Endothelial cell of umbilical vein (primary cell): ENCODE results near the gene OTUD5. TPM values are rescaled to one million over a fixed set of nuclear protein-coding genes. Genes with fewer than 3 reads are reported as not detected.

Source experiments
- BruUV-seq: library from RNA; stranded (reverse); fragments of 400-500 nt; replicated peaks from 2 replicates; lab custom pipeline; 2021; lab: Mats Ljungman, UMichigan
- CTCF ChIA-PET: fragments of 300-600, 350-600 bp; sonication (Branson Sonifier 250); formaldehyde crosslinking; loops from one replicate; lab custom pipeline; 2021; ENCODE audit warnings: antibody characterized with exemption, inconsistent platforms; lab: Charles Lee
- POLR2A ChIA-PET: fragments of 300-600, 350-600 bp; sonication (Branson Sonifier 250); formaldehyde crosslinking; loops from one replicate; lab custom pipeline; 2021; ENCODE audit warnings: antibody characterized with exemption, inconsistent platforms; lab: Charles Lee
- DNase-seq: peaks from one replicate; pipeline ENCODE4 v3.0.0-alpha.2; 2011; ENCODE audit warnings: low read depth, low spot score
- FAIRE-seq: peaks from 2 replicates; lab custom pipeline; 2011; peaks lifted over from hg19 to GRCh38; lab: Jason Lieb, UNC
- H2AFZ ChIP-seq: 2 replicates; pipeline ENCODE4 v1.6.0; 2012; ENCODE audit warnings: low read depth, low read length, control low read depth, inconsistent platforms
- H3K27ac ChIP-seq: 2 replicates; pipeline ENCODE4 v1.5.1; 2011; ENCODE audit warnings: low read depth, mild to moderate bottlenecking, control low read depth, low read length, moderate library complexity; ENCODE audit not compliant: insufficient read depth
- H3K27me3 ChIP-seq, 2 experiments: 2 replicates each; pipeline versions ENCODE4 v1.6.0 to v1.6.1; 2011; ENCODE audit warnings: low read length in 2 of 2, mixed read lengths in 1 of 2; ENCODE audit not compliant: control insufficient read depth in 2 of 2, insufficient read depth in 2 of 2
- H3K36me3 ChIP-seq, 2 experiments: 2 replicates in 1 of 2; 3 replicates in 1 of 2; pipeline ENCODE4 v1.5.1; 2011; ENCODE audit warnings: low read length in 2 of 2, mild to moderate bottlenecking in 1 of 2, moderate library complexity in 1 of 2; ENCODE audit not compliant: control insufficient read depth in 2 of 2, insufficient read depth in 2 of 2; ENCODE audit errors: extremely low read depth in 1 of 2
- H3K4me1 ChIP-seq: 3 replicates; pipeline ENCODE4 v1.5.1; 2011; ENCODE audit warnings: mild to moderate bottlenecking, low read length; ENCODE audit not compliant: control insufficient read depth, insufficient read depth; ENCODE audit errors: extremely low read depth
- H3K4me2 ChIP-seq: 2 replicates; pipeline ENCODE4 v1.6.1; 2011; ENCODE audit warnings: low read length, control low read depth, mixed read lengths; ENCODE audit not compliant: insufficient read depth
- H3K4me3 ChIP-seq, 3 experiments: fragments of 200-600 bp in 1 of 3; sonication (generic), shearing (Covaris generic) in 1 of 3; replicated peaks in 1 of 3; 2 replicates each; pipeline ENCODE4 v1.5.1; 2011 to 2016; ENCODE audit warnings: control low read depth in 3 of 3, low read length in 3 of 3, mild to moderate bottlenecking in 2 of 3, inconsistent platforms in 1 of 3, low read depth in 1 of 3, moderate library complexity in 1 of 3; ENCODE audit not compliant: insufficient read depth in 1 of 3
- H3K79me2 ChIP-seq: 2 replicates; pipeline ENCODE4 v1.6.0; 2012; ENCODE audit warnings: low read length, inconsistent platforms; ENCODE audit not compliant: control insufficient read depth, insufficient read depth
- H3K9ac ChIP-seq: replicated peaks from 2 replicates; pipeline ENCODE3; 2011; ENCODE audit warnings: low read length, control low read depth; ENCODE audit not compliant: insufficient read depth; ENCODE audit errors: extremely low read depth
- H3K9me1 ChIP-seq: replicated peaks from 3 replicates; pipeline ENCODE4 v1.6.0; 2011; ENCODE audit warnings: mild to moderate bottlenecking, low read length; ENCODE audit not compliant: control insufficient read depth, insufficient read depth; ENCODE audit errors: extremely low read depth
- H3K9me3 ChIP-seq: replicated peaks from 2 replicates; pipeline ENCODE4 v1.5.1; 2012; ENCODE audit warnings: low read length, inconsistent platforms; ENCODE audit not compliant: control insufficient read depth, insufficient read depth
- H4K20me1 ChIP-seq: replicated peaks from 2 replicates; pipeline ENCODE3; 2011; ENCODE audit warnings: mild to moderate bottlenecking, low read length; ENCODE audit not compliant: control insufficient read depth, insufficient read depth; ENCODE audit errors: extremely low read depth
- GATA2 ChIP-seq: IDR thresholded peaks from 2 replicates; pipeline ENCODE4 v1.7.0; 2011; ENCODE audit warnings: low read depth, mild to moderate bottlenecking, moderate library complexity, mixed read lengths, low read length; ENCODE audit not compliant: insufficient read length, insufficient read depth
- JUN ChIP-seq: IDR thresholded peaks from 2 replicates; pipeline ENCODE4 v1.6.1; 2011; ENCODE audit warnings: borderline replicate concordance, low read depth; ENCODE audit not compliant: insufficient read length, insufficient read depth
- MYC ChIP-seq: IDR thresholded peaks from one replicate; pipeline ENCODE4 v1.6.1; 2011; ENCODE audit warnings: mild to moderate bottlenecking, low read depth, low read length
- POLR2A ChIP-seq: IDR thresholded peaks from 2 replicates; pipeline ENCODE4 v1.6.1; 2012; ENCODE audit warnings: low read depth, mild to moderate bottlenecking, control low read depth, low read length
- POLR2AphosphoS5 ChIP-seq: IDR thresholded peaks from 2 replicates; pipeline ENCODE4 v1.6.1; 2012; ENCODE audit warnings: low read depth, mild to moderate bottlenecking, control low read depth, low read length, moderate library complexity; ENCODE audit not compliant: insufficient read depth
- dilution Hi-C: fragments of 300-500 bp; cut with MboI; formaldehyde crosslinking; loops from one replicate; pipeline ENCODE4 v1.15.0; 2019; ENCODE audit warnings: low sequenced_read_pairs; ENCODE audit not compliant: extremely low pct_ligation_motif_present
- intact Hi-C: fragments of 100-400 bp; cut with micrococcal nuclease; formaldehyde crosslinking; loops from one replicate; pipeline ENCODE4 v1.10.0; 2022
- polyA plus RNA-seq, 4 experiments: library from polyadenylated mRNA; depleted of rRNA in 3 of 4; stranded (reverse) in 3 of 4; unstranded in 1 of 4; fragments of >200 nt; gene quantifications; 2 replicates each; pipeline versions ENCODE4 v1.2.1 to v1.2.3, GENCODE V29; 2011 to 2012; ENCODE audit warnings: missing spikeins in 1 of 4
- total RNA-seq: library from RNA; stranded (reverse); gene quantifications from 2 replicates; pipeline ENCODE4 v1.2.3, GENCODE V29; 2021
- TF ChIP-seq, protein P1 (sequence below), 2 donors: IDR thresholded peaks; 1 replicate in 1 of 2; 2 replicates in 1 of 2; pipeline ENCODE4 v1.5.1; 2011; ENCODE audit warnings: low read length in 2 of 2, mild to moderate bottlenecking in 2 of 2, moderate library complexity in 2 of 2, control low read depth in 1 of 2, inconsistent platforms in 1 of 2, low read depth in 1 of 2; ENCODE audit not compliant: insufficient read depth in 1 of 2; ENCODE audit errors: extremely low read depth in 1 of 2
- TF ChIP-seq, protein P2 (sequence below): IDR thresholded peaks from 2 replicates; pipeline ENCODE4 v1.6.1; 2011; ENCODE audit not compliant: insufficient read depth, insufficient read length

OTUD5 gene
- total and polyA plus RNA-seq, 2 donors (not counting 3 experiments of a cell fraction or from before 2014, with no cell fraction given) = 44.3 to 44.6 TPM

DNA sequence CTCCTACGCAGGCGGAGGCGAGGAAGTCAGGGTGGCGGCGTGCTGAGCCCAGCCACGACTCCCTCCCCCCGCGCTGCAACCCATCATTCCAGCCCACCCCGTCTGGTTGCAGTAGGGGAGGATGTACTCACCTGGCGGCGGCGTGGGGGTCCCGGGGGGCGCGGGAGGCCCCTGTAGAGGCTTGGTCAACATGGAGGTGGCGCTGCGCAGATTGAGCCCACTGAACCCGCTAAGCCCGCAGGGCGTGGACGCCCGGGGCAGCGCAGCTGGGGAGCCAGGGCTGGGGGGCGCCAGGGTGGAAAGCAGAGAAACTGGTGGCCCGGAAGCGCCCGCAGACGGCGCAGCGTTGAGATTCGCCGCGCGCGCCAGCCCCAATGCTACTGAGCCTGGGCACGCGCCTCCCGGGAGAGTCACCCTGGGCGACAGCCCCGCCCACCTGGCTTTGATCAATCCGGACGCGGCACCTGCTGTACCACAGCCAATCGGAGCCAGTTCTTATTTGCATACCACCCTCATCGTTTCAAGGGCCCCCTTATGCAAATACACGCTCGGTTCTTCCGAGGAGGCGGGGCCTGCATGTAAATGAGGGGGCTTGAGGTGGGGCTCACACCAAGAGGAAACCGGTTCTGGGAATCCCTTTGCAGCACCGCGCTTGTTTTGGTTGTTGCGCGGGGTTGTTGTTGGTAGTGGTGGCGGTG lies 38.6 kb downstream of the OTUD5 start, which contains the start of gene PIM2:
Gene PIM2, minus strand, starts transcription at position 382 of the 698 bp plus-strand sequence. Its CDS starts 190 bp downstream, at position 192.
- TF ChIP-seq, protein P1, sequence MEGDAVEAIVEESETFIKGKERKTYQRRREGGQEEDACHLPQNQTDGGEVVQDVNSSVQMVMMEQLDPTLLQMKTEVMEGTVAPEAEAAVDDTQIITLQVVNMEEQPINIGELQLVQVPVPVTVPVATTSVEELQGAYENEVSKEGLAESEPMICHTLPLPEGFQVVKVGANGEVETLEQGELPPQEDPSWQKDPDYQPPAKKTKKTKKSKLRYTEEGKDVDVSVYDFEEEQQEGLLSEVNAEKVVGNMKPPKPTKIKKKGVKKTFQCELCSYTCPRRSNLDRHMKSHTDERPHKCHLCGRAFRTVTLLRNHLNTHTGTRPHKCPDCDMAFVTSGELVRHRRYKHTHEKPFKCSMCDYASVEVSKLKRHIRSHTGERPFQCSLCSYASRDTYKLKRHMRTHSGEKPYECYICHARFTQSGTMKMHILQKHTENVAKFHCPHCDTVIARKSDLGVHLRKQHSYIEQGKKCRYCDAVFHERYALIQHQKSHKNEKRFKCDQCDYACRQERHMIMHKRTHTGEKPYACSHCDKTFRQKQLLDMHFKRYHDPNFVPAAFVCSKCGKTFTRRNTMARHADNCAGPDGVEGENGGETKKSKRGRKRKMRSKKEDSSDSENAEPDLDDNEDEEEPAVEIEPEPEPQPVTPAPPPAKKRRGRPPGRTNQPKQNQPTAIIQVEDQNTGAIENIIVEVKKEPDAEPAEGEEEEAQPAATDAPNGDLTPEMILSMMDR (IDR thresholded peaks at IDR 0.05; ENCODE audit: extremely low read depth in 1 of 2, insufficient read depth in 1 of 2, low read depth in 1 of 2, low read length in 2 of 2) = no peak
- TF ChIP-seq JUN (no peak), POLR2A (peak; percentile 81), POLR2AphosphoS5 (peak; percentile 83)
- ChIA-PET POLR2A (no interaction called here), CTCF (interaction anchor here (1.0 kb wide), 1 partner anchor 27 kb away, joined by 3 read pairs; no protein-coding TSS in a partner anchor)
- peak; percentile 97 for FAIRE-seq
- Histone ChIP-seq H3K4me2 (peak within 1 kb of the TSS; percentile 46), H2AFZ (peak within 1 kb of the TSS; percentile 27), H3K4me1 (peaks cover 2% of the 10 kb centered on the region), H3K9ac (no peak within 1 kb of the TSS), H4K20me1 (no peaks in the 10 kb centered on the region), H3K27me3 (no peaks in the 10 kb centered on the region), H3K36me3 (peaks cover 0 to 4% of the 10 kb centered on the region in 2 experiments), H3K27ac (peak within 1 kb of the TSS; percentile 31), H3K9me3 (no peaks in the 10 kb centered on the region), H3K79me2 (peaks cover 2% of the 10 kb centered on the region), H3K4me3 (peak within 1 kb of the TSS; percentile 50 to 63 (median 61)), H3K9me1 (no peaks in the 10 kb centered on the region)
- peak; percentile 89 for DNase-seq
- dilution Hi-C loops (no loop called here), intact Hi-C loops (loop anchor here (1.0 kb wide), 1 partner anchor 40 kb away; no protein-coding TSS in a partner anchor)
- no TSS peak for BruUV-seq

DNA sequence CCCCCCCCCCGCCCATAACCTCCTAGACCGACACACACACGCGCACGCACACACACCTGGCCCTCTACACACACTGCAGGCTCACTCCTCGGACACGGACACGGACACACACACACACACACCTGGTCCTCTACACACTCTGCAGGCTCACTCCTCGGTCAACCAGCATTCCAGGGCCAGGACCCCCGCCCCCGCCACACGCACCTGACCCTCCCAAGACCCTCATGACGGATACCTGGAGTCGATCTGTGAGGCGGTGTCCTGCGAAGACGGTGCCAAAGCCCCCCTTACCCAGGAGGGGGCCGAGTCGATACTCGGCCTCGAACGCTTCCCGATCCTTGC lies 39.1 kb downstream of the OTUD5 start:
- POLR2A ChIA-PET = no interaction called here
- peaks cover 2% of the 10 kb centered on the region for H3K4me1 ChIP-seq
- no peak overlapping the region for H3K27ac ChIP-seq
- dilution Hi-C loops (no loop called here), intact Hi-C loops (no loop called here)
- H3K4me2 ChIP-seq = peak overlapping the region; percentile 31
- no peaks in the 10 kb centered on the region for H3K27me3 ChIP-seq
- no peak overlapping the region for H3K9ac ChIP-seq
- FAIRE-seq (no peak), DNase-seq (no peak)
- peaks cover 2% of the 10 kb centered on the region for H3K79me2 ChIP-seq
- no peaks in the 10 kb centered on the region for H4K20me1 ChIP-seq
- BruUV-seq = no TSS peak
- H3K36me3 ChIP-seq = no peaks in the 10 kb centered on the region
- H3K9me1 ChIP-seq = no peaks in the 10 kb centered on the region
- CTCF ChIA-PET = no interaction called here
- no peak overlapping the region for H2AFZ ChIP-seq
- TF ChIP-seq POLR2AphosphoS5 = no peak
- TF ChIP-seq MYC = no peak
- TF ChIP-seq, protein P2, sequence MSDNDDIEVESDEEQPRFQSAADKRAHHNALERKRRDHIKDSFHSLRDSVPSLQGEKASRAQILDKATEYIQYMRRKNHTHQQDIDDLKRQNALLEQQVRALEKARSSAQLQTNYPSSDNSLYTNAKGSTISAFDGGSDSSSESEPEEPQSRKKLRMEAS = no peak
- TF ChIP-seq, protein P1 (IDR thresholded peaks at IDR 0.05; ENCODE audit: extremely low read depth in 1 of 2, insufficient read depth in 1 of 2, low read depth in 1 of 2, low read length in 2 of 2) = no peak
- TF ChIP-seq GATA2 = no peak
- peak overlapping the region; percentile 50 to 63 (median 61) for H3K4me3 ChIP-seq
- H3K9me3 ChIP-seq = no peaks in the 10 kb centered on the region
